Adrenal gland (tissue), 5 donors: ENCODE measurements around the gene ARRB2.

Experiments used
- POLR2A ChIP-seq, 2 donors: fragments of 450-650 bp; IDR thresholded peaks; one replicate each; pipeline ENCODE4 v1.6.1; 2017; ENCODE audit warnings: antibody characterized with exemption in 2 of 2, mild to moderate bottlenecking in 2 of 2, moderate library complexity in 1 of 2
- TF ChIP-seq, protein P1 (sequence below), 6 experiments: fragments of 450-650 bp in 4 of 6; fragments of 200-600 bp in 2 of 6; sonication (generic) in 1 of 6; IDR thresholded peaks; 1 replicate in 5 of 6; 2 replicates in 1 of 6; pipeline versions ENCODE4 v1.5.1 to v1.8.0; 2016 to 2021; ENCODE audit warnings: antibody characterized with exemption in 6 of 6, mild to moderate bottlenecking in 2 of 6, moderate library complexity in 1 of 6
- donor health status: DM: no; HTN: no; CAD: no.

DNA sequence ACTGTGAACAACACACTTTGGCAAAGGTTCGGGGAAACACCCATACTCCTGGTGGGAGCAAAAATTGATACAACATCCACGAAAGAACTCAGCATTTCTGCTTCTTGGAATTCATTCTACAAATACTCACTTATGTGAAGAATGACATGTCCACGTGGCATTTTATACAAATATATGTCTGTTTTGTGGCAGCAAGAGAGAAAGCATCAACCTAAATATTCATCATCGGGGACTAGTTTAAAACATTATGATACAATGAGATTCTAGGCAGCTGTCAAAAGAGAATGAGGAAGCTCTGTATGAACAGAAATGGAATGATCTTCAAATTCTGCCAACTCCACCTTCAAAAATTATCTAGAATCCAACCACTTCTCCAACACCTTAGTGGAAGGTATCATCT lies 43.3 kb upstream of the ARRB2 start:
- no peak for TF ChIP-seq POLR2A (IDR thresholded peaks at IDR 0.05)
- TF ChIP-seq, protein P1, sequence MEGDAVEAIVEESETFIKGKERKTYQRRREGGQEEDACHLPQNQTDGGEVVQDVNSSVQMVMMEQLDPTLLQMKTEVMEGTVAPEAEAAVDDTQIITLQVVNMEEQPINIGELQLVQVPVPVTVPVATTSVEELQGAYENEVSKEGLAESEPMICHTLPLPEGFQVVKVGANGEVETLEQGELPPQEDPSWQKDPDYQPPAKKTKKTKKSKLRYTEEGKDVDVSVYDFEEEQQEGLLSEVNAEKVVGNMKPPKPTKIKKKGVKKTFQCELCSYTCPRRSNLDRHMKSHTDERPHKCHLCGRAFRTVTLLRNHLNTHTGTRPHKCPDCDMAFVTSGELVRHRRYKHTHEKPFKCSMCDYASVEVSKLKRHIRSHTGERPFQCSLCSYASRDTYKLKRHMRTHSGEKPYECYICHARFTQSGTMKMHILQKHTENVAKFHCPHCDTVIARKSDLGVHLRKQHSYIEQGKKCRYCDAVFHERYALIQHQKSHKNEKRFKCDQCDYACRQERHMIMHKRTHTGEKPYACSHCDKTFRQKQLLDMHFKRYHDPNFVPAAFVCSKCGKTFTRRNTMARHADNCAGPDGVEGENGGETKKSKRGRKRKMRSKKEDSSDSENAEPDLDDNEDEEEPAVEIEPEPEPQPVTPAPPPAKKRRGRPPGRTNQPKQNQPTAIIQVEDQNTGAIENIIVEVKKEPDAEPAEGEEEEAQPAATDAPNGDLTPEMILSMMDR (IDR thresholded peaks at IDR 0.05), result no peak
